A549 (cell line): ENCODE data around the gene TUBGCP6.

Source experiments
- CTCF ChIP-seq: fragments of >200 bp; sonication (Bioruptor Twin); formaldehyde crosslinking; IDR thresholded peaks from 3 replicates; pipeline ENCODE4 v1.5.1; 2016
- EHMT2 ChIP-seq: fragments of 200-600 bp; sonication (generic); IDR thresholded peaks from 2 replicates; pipeline ENCODE4 v1.6.1; 2016; ENCODE audit warnings: antibody characterized with exemption, low read depth, mild to moderate bottlenecking, moderate library complexity
- EP300 ChIP-seq, 2 experiments: fragments of >200 bp; sonication (Bioruptor Twin); formaldehyde crosslinking; IDR thresholded peaks; 2 replicates in 1 of 2; 3 replicates in 1 of 2; pipeline ENCODE4 v1.6.1; 2016 to 2017
- MAFK ChIP-seq: fragments of 450-650 bp; IDR thresholded peaks from 2 replicates; pipeline ENCODE4 v1.6.1; 2014; ENCODE audit not compliant: partially characterized antibody
- NR3C1 ChIP-seq: fragments of >200 bp; sonication (Bioruptor Twin); formaldehyde crosslinking; IDR thresholded peaks from 3 replicates; pipeline ENCODE4 v1.6.1; 2017
- POLR2A ChIP-seq: IDR thresholded peaks from 2 replicates; pipeline ENCODE4 v1.6.1; 2012; ENCODE audit warnings: mild to moderate bottlenecking, low read length
- REST ChIP-seq: fragments of 200-600 bp; sonication (generic); IDR thresholded peaks from 2 replicates; pipeline ENCODE4 v1.6.1; 2016; ENCODE audit warnings: antibody characterized with exemption, mild to moderate bottlenecking, moderate library complexity
- SREBF2 ChIP-seq: fragments of 450-650 bp; IDR thresholded peaks from 2 replicates; pipeline ENCODE4 v1.6.1; 2014; ENCODE audit warnings: mild to moderate bottlenecking, moderate library complexity

GRCh38 chr22:50202130-50202666 lies 42.6 kb downstream of the TUBGCP6 start:
- TF ChIP-seq CTCF (no peak), REST (no peak), EP300 (IDR thresholded peaks at IDR 0.05) (no peak), NR3C1 (no peak), EHMT2 (no peak), SREBF2 (no peak), MAFK (no peak), POLR2A (no peak)
